IMR-90 (cell line): Measurements from ENCODE around the gene IQCK. TPM values are rescaled to one million over a fixed set of nuclear protein-coding genes. Genes with fewer than 3 reads are reported as not detected.

ENCODE experiments used
- CEBPB ChIP-seq: IDR thresholded peaks from 2 replicates; pipeline ENCODE4 v1.6.1; 2012; ENCODE audit warnings: low read depth, low read length, improper control_type of control experiment
- MAZ ChIP-seq: IDR thresholded peaks from 2 replicates; pipeline ENCODE4 v1.6.1; 2012; ENCODE audit warnings: low read depth, mild to moderate bottlenecking, low read length, improper control_type of control experiment, moderate library complexity, borderline replicate concordance
- MXI1 ChIP-seq: IDR thresholded peaks from 2 replicates; pipeline ENCODE4 v1.6.1; 2012; ENCODE audit warnings: low read depth, mild to moderate bottlenecking, low read length, moderate library complexity, borderline replicate concordance
- RCOR1 ChIP-seq: IDR thresholded peaks from 2 replicates; pipeline ENCODE4 v1.6.1; 2012; ENCODE audit warnings: mild to moderate bottlenecking, low read length, improper control_type of control experiment; ENCODE audit not compliant: insufficient replicate concordance
- RFX5 ChIP-seq: IDR thresholded peaks from 2 replicates; pipeline ENCODE4 v1.8.0; 2012; ENCODE audit warnings: low read depth, mild to moderate bottlenecking, low read length, moderate library complexity
- polyA plus RNA-seq, 3 experiments: library from polyadenylated mRNA; depleted of rRNA; stranded (reverse); fragments of >200 nt; gene quantifications; 2 replicates each; pipeline ENCODE4 v1.2.3, GENCODE V29; 2012; ENCODE audit warnings: low replicate concordance in 1 of 3
- total RNA-seq: library from RNA; depleted of rRNA; stranded (reverse); fragments of >200 nt; gene quantifications from 2 replicates; pipeline ENCODE4 v1.2.3, GENCODE V29; 2012

IQCK gene
- total and polyA plus RNA-seq, 2 of the 4 experiments (the other 2 are of a cell fraction): 4.1 to 5.4 TPM

GRCh38 chr16:19760356-19761060 is 42.4 kb downstream of the IQCK start (continued):
- TF ChIP-seq RCOR1 (no peak), CEBPB (no peak), MXI1 (no peak), MAZ (no peak), RFX5 (no peak)
